CD4-positive, alpha-beta T cell treated with Interleukin-12 subunit alpha and Interleukin-12 subunit beta, for 1 hour (primary cell): ENCODE results near the gene EPB41L2.
"Not testable (repeated sequence)": the region's sequence is repeated elsewhere in the genome, so short reads cannot be mapped to it uniquely, and the experiment has no call there.

Experiments
- DNase-seq: peaks from one replicate; pipeline ENCODE4 v3.0.0-alpha.2; 2020

EPB41L2 gene

DNA sequence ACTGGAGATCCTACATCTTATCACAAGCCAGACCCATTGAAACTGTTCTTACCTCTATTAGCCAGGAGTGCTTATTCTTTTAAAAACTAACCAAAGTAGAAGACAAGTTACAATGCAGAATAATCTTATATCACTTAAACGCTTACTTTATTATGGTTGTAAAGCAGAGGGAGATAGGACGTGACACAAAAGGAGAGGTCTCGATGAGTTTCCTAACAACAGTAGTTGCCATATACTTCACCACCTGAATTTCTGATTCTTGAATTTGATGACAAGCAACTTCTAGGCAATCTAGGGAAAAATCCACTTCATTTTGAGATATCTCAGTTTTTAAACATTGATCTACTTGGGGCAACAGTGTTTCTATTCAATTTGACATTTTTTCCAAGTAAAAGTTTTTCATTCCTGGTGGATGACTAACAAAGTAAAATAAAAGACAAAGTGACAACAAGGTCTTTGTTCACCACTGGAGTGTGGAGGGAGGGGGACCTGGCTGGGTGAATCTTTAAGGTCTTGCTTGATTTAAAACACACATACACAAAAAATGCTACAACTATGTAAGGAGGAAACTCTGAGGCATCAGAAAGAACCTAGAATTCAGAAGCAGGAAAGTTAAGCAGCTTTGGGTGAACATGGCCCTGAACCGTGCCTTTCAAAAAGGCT is 125.0 kb downstream of the EPB41L2 start:
- no peak for DNase-seq

DNA sequence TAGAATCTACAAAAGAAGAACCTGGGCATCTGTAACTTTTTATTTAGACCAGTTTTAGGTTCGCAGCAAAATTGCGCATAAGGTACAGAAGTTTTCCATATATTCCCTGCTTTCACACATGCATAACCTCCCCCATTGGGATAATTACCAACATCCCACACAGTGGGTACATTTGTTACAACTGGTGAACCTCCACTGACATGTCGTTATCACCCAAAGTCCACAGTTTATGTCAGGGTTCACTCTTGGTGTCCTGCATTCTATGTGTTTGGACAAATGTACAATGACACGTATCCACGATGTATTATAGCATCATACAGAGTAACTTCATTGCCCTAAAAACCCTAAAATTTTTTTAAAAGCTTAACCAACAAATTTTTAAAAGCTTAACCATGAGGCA is 126.1 kb downstream of the EPB41L2 start:
- no peak for DNase-seq

DNA sequence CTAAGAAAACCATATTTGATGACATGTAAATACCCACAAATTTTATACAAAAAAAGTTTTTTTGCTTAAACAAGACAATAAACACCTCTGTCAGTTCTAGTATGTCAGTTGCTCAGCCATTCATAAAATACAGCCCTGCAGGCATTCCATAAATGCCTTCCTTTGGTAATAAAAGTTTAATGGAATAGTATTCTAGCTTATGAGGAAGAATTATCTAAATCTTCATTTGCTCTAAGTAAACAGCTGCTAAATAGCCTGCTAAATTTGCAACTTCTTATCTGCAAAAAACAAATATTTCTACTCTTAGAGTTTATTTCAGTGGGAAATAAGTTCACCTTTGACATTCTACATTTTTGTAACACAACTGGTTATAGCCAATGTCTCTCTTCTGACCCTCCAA is 127.1 kb downstream of the EPB41L2 start:
- DNase-seq = no peak

DNA sequence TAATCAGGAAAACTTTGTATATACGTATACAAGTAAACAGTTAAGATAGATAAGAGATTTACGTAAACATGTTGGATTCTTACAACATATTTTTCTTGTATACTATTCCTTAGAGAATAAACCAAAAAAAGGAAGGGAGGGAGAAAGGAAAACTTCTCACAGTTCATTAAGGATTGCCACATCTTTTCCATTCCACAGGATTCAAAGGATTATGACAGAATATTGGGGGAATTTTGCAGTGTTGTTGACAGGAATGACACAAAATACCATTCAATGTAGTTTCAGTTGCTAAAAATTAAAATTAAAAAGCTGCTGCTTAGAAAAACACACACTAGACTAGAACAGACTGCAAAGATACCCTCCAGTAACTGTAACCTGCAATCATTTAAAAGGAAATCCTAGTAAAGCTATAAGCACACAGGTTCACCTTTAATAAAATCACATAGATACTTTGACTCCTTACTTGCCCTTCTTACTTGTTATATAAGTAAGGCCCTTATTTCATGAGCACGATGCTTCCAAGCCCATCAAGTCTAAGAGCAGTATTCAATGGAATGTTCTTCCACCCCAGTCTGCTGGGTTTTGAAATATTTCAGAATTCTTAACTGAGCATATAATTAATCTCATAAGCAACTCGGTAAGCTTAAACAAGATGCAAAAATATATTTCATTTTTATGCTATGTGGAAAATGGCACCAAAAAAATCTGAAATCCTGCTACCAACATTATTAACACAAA is 128.0 kb downstream of the EPB41L2 start:
- no peak for DNase-seq

DNA sequence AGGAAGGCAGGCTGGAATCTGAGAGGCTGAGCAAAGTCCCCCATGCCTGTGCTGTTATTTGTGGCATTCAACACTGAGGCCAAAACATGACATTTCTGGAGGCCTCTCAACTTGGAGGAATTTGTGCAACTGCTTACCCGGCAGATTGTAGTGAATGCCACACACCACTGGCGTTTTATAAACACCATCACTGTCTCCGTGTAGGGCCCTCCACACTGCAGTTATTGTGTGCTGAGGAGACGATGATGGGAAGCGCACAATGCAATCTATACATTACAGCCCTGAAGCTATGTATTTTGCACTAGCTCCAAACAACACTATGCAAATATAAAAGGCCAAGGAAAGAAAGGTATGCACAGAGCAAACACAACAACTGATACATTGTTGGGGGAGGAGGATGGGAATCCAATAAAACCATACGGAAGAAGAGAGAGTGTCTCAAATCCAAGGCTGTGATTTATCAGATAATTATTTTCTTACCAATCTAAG is 129.3 kb downstream of the EPB41L2 start:
- no peak for DNase-seq

DNA sequence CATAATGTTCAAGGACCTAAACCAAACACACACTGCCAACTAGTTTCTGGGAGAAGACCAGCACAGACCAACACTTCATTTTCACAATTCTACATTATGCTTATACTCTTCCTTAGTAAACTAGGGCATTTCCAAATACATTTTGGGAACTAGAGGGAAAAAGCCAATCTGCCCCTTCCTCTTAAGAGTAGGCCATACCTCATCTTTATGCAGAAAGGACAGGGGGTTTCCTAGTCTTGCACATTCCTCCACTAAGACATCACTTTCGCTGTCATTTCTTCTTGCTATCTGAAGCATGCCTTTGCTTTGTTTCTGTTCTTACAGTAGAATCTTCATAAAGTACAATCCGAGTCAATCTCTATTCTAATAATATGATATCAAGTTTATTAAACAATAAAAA is 130.1 kb downstream of the EPB41L2 start:
- DNase-seq = no peak

DNA sequence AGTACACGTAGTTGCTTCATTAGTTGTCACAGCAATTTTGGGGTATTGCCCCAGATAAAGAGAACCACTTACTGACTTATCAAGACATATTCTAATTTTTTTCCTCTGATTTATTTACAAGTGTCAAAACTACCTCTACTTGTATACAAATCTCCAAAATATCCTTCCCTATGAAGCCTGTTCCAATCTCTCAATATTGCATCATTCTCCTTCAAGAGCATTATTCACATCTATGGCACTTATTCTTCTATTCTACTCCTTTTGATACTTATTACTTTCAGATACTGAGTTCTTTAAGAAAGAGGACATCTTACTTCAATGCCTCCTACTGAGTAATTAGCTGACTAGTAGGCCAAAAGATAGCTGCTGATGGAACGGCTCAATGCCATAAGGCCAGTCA is 130.6 kb downstream of the EPB41L2 start:
- DNase-seq = no peak

DNA sequence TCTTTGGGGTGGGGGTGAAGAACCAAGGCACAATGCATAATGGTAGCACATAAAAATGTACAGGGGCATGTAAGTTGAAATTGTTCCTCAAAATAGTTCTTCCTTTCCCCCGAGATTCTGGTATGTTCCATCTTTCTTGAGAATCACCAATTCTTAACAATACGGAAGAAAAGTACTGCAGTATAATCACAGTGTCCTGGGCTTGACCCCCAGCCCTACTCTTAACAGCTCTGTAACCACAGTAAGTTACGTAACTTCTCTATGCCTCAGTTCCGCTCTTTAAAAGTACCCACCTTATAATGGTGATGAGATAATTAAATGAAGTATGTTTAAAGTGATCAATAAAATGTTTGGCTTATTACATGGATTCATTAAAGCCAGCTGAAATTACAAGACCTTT is 131.4 kb downstream of the EPB41L2 start:
- DNase-seq = no peak

DNA sequence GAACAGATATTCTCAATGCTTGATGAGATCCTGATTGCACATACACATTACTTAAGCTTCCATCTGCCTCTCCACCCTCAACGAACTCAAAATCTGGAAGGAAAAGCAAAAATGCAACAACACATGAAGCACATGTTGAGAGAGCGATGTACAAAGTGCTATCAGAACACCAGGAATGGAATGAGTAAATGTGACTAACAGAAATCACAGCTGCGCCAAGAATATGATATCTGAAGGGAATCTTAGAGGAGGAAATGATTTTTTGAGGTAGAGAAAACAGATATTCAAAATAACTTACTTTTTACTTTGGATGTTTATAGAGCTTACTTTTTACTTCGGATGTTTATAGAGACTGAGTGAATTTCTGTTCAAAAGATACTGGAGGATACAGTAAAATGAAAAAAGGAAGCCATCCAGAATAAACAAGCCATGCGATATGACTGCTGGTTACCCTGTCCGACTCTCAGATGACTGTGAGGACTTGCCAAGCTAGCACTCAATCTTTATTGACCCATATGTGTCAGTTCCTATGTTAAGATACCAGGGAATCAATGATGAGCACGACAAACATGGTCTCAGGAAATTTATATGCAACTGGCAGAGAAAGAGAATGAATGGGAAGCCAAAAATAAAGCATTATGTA is 133.9 kb downstream of the EPB41L2 start:
- DNase-seq = no peak

DNA sequence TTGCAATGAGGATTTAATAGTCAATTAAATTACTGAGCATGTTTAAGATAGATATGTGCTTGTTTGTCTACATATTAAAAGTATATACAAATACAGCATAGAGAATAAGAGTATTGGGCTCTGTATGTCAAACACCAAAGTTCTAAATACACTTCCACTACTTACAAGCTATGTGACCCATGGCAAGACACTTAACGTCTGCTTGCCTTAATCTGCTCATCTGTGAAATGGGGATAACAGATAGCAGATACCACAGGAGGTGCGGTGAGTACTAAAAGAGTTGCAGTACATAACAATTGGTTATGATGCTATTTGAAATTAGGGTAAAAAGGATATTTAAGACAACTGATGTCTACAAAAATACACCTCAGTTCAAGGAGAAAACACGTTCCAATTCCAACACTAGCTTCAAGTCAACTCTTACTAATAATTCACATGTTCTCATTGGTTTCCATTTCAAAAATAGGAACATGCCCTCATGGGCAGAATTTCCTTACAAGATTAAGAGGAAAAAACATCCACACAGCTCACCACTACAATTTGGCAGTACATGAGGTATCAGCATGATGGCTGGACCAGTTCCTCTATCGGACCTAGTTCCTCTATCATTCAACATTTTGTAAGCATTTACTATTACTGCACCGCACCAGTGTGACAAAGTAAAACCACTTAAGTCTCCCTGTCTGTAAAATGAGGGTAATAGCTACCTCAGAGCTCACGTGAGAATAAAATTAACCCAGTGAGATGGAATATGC is 134.7 kb downstream of the EPB41L2 start:
- no peak for DNase-seq

DNA sequence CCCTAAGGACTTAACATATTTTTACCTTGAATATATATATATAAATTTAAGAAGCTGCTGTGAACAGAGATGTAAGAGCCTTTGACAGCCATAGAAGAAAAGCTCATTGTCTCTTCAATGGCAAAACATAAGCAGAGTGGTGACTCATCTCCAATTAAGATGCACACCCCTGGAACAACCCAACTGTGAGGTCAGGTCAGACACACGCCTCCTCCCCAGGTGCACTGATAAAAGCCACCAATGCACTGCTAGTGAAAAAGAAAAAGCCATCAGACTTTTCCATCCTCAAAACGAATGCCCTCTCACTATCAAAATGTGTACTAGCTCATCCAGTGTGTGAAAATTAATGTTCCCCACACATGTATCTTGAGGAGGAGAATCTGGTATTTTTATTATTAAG is 135.7 kb downstream of the EPB41L2 start:
- no peak for DNase-seq

DNA sequence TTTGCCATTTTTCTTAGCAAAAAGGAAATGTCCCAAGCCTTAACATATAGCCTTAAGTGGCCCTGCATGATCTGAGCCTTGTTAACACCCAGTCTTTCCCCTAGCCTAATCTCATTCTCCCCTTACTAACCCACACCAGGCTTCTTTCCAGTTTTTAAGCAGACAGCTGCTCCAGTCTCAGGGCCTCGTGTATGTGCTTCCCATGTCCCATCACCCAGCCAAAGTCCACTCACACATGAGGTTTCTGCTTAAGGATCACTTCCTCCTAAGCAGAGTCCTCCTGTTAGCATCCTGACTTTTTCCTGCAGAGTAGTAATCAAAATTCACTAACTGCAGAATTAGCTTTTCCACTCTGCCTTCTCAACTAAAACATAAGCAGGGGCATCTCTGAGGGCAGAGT is 139.7 kb downstream of the EPB41L2 start:
- DNase-seq = no peak

DNA sequence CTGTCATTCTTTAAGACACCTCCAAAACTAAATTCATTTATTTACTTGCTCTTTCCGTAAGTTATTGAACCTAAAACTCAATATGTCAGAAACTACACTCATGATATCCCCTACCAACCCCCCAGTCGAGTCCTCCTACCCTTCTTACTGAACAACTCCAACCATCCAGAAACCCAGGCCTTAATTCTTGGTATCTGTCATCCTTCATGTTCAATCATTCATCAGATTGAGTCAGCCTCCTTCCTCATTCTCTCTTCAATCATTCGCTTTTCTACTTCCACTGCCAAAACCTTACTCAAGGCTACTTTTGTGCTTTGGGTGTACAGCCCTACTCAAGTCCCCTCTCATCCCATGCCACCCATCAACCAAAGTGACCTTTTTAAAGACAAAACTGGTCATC is 140.1 kb downstream of the EPB41L2 start:
- DNase-seq = no peak

DNA sequence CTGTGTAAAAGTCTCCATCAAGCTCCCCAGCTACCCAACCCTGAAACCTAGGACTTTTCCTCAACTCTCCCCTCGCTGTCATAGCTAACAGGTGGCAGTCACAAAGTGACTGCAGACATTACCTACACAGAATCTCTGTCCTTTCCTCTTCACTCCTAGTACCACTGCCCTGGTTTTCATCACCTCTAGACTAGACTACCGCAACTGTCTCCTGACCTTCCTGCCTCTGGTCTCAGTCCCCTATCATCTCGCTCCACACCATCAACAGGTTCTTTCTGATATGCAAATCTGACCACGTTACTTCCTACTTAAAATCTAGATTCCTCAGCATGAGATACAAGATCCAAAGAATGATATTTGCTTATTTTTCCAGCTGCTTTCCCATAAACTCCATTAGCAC is 142.1 kb downstream of the EPB41L2 start:
- DNase-seq = no peak

DNA sequence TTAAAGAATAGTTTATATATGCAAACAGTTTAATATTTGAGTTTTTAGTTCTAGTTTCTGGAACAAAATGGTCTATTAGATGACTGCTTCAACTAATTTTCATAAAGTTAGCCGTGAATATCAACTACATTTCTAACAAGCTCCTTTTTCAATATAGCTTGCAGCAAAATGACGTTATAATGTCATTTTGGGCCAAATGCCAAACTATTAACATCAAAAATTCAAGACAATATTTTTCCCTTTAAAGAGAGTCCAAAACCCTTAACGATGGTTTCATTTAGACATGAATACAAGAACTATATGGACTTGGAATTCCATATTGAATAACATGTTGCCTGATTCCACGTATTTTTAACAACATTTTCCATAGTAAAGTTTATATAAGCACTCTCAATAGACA is 144.9 kb downstream of the EPB41L2 start:
- DNase-seq = no peak

DNA sequence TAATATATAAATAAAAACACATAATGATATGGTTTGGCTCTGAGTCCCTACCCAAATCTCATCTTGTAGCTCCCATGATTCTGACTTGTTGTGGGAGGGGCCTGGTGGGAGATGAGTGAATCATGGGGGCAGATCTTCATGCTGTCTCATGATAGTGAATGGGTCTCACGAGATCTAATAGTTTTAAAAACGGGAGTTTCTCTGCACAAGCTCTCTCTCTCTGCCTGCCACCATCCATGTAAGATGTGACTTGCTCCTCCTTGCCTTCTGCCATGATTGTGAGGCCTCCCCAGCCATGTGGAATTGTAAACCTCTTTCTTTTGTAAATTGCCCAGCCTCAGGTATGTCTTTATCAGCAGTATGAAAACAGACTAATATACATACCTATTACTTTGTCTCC is 147.4 kb downstream of the EPB41L2 start:
- not testable (repeated sequence) for DNase-seq

DNA sequence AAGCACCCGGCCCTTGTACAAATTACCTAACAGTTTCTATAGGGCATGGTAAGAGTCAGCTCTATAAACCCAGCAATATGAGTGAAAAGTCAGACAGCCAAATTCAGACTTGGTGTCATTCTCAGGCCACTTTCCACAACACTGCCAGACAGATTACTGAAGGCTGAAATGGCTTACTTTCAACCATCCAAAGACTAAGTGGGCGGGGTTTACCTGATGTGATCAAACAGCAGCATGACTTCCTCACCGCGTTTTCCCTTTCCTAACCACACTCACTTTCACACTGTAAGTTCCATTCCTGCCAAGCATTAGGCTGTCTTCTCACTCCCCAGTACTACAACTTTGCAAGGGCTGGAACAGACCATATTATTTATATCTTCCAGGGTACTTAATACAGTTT is 149.9 kb downstream of the EPB41L2 start:
- peak; percentile 25 for DNase-seq

DNA sequence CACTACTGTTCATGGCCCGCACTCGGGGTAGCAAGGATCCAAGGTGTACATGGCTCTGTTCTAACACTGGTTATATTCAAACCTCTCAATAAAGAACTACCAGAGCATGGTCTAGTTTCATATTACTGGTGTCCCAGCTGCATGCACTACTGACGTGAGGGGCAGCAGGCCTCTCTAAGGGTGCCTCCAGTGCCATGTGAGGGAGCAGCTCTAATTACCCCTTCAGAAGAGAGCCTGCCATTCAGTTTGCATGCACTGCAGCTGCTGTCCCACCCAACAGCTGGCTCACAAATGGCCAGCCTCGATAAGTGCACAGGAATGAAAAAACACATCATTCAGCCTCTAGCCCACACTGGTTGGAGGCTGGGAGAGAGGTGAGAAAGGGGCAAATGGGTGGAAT is 150.6 kb downstream of the EPB41L2 start:
- no peak for DNase-seq

DNA sequence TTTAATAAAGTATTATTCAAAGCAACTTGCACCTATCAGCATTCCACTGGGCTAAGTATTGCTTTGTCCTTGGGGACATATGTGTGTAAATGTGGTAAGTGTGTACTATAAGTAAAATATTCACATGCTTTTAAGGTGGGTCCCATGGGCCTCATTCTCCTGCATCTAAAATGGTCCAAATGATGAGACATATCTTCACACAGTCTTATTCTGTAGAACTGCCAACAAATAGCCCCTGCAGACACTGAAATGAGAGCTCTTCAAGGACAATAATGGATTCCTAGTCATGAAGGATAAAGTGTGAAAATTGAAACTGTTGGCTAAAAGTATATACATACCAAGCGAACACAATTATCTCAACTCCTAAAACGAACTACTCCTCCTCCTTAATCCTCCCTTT is 154.1 kb downstream of the EPB41L2 start:
- DNase-seq = no peak

DNA sequence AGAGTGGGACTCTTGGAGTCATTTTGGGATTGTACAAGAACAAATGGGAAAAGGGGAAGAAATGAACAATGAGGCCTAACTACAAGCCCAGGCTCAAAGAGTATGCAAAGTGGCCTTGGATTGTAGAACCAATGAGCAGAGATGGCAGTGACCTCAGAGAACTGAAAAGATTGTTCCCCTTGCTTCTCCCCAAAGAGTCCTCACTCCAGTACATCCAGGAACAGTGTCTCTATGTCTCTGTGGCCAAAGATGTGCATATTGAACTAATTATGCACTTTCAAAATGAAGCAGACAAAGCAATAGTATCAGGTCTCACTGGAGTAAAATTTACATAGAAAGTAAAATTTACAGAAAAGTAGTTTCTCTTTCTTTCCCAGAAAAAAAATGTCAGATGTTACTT is 154.9 kb downstream of the EPB41L2 start:
- DNase-seq = no peak

DNA sequence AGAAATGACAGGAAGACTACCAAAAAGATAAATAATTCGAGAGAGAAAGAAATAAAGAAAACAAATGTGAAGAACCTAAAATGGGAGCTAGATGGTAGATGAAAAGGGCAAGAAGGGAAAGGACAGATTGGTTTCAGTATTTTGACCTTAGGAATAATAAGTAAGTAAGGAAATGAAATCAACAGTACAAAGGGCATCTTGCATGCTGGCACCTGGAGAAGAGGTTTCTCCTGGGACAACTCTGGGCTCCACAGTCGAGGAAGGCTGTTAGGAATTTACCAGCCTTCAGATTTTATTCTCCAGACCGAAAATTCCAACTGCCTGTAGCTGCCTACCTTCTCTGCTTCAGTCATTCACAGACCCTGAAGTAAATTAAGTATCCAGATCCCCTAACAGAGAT is 155.4 kb downstream of the EPB41L2 start:
- DNase-seq = no peak

DNA sequence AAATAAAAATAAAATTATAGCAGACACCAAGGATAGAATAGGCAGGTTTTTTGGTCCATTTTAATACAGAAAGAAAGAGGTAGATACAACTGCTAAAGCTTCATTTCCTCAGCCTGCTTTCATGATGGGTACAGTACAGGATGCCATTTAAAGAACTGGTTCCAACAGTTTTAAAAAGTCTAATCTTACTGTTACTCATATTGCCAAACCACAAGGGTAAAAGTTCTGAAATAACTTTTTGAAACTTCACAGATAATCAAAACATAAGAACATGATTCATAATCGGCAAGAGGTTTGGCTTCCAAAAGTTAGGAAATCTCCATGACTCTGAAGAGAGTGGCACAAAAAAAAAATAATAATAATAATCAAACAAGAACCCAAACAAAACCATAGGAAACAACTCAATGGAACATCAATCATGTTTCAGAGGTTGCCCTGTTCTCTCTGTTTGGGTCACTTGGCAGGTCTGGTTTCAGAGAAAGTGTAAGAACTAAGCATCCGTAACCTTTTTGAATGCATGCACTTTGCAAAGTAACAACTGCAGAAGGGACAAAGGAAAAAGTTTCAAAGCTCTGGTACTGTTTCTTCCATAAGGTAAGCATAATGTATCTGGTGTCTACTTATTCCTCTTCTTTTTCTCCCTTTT is 156.2 kb downstream of the EPB41L2 start:
- DNase-seq = no peak

DNA sequence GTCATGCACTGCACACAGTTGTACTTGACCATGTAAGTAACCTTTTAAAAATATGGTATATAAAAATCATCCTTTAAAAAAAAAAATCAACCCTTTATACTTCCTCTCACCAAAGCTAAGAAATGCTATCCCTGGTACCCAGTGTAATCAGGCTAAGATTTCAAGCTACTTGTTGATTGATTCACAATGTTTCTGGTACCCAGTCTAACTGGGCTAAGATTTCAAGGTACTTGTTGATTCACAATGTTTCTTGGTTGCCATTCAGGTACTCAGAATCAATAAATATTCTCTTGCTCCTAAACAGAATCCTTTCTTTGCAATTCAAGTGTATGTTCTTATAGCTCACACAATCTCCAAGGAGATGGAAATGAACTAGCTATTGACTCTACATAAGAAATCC is 159.4 kb downstream of the EPB41L2 start:
- no peak for DNase-seq
